ENCODE results near the gene NOLC1.

Gene NOLC1

DNA sequence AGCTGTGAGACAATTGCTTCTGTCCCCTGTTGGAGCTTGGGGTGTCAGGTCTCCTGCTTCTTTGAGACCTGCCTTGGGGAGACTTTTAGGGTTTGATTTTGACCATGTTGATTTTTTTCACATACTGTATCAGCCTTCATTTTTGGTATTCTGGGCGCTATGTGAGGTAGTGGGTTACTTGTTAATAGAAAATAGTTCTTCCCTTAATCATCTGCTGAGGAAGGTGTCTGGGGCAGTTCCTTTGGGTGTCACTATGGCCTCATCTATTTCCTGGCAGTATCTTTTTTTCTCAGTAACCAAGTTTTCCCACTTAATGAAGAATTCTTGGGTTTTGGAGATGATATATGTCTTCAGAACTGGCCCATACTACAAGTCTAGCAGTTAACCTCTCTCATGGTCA, 4.6 kb upstream of the NOLC1 start:
- no peak overlapping the region for H2AFZ ChIP-seq (ENCODE audit: low read depth, low read length, severe bottlenecking)
- H3F3A ChIP-seq (ENCODE audit: insufficient read depth) = peaks cover 35% of the 10 kb centered on the region
- no peaks in the 10 kb centered on the region for H3K27me3 ChIP-seq (ENCODE audit: low read length)
- no peak overlapping the region for H3K9ac ChIP-seq (ENCODE audit: low read length)
- no peak overlapping the region for H3K4me2 ChIP-seq (ENCODE audit: low read depth, low read length, poor library complexity, severe bottlenecking)
- H3K79me2 ChIP-seq (ENCODE audit: insufficient read depth, low read length) = peaks cover 9% of the 10 kb centered on the region
- H3K9me3 ChIP-seq (ENCODE audit: insufficient read depth, low read length) = no peaks in the 10 kb centered on the region
- no peaks in the 10 kb centered on the region for H4K20me1 ChIP-seq (ENCODE audit: low read depth, low read length)
- no peaks in the 10 kb centered on the region for H3K9me2 ChIP-seq (replicated peaks; ENCODE audit: insufficient read depth, low read length)
- H3K36me3 ChIP-seq (ENCODE audit: low read length) = peaks cover 7% of the 10 kb centered on the region; the same call in 1 of the 2 replicates
- no peak for TF ChIP-seq EZH2phosphoT487 (conservative IDR thresholded peaks at IDR 0.05; ENCODE audit: low read length)
- TF ChIP-seq, protein P1, sequence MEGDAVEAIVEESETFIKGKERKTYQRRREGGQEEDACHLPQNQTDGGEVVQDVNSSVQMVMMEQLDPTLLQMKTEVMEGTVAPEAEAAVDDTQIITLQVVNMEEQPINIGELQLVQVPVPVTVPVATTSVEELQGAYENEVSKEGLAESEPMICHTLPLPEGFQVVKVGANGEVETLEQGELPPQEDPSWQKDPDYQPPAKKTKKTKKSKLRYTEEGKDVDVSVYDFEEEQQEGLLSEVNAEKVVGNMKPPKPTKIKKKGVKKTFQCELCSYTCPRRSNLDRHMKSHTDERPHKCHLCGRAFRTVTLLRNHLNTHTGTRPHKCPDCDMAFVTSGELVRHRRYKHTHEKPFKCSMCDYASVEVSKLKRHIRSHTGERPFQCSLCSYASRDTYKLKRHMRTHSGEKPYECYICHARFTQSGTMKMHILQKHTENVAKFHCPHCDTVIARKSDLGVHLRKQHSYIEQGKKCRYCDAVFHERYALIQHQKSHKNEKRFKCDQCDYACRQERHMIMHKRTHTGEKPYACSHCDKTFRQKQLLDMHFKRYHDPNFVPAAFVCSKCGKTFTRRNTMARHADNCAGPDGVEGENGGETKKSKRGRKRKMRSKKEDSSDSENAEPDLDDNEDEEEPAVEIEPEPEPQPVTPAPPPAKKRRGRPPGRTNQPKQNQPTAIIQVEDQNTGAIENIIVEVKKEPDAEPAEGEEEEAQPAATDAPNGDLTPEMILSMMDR (IDR thresholded peaks at IDR 0.05; ENCODE audit: insufficient read depth, low read length, poor library complexity, severe bottlenecking) = no peak
- H3K27ac ChIP-seq (ENCODE audit: low read depth, low read length) = no peak overlapping the region
- no peak overlapping the region for H3K4me3 ChIP-seq (ENCODE audit: insufficient read depth, low read length, poor library complexity, severe bottlenecking)

DNA sequence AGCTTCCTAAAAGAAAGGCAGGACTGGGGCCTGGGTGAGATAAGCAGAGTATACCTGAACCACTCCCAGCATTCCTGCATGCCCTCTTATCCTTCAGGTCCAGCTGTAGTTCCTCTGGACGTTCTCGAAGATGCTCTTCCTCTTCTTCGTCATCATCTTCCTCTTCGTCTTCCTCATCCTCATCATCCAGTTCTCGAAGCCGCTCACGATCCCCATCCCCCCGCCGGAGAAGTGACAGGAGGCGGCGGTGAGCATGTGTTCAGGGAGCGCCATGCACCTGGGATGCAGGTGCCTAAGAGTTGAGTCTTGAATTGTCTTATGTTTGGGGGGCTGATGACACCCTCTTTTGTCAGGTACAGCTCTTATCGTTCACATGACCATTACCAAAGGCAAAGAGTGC, 3.9 kb upstream of the NOLC1 start:
- Histone ChIP-seq H3K4me2 (ENCODE audit: low read depth, low read length, poor library complexity, severe bottlenecking) (no peak overlapping the region), H3F3A (ENCODE audit: insufficient read depth) (peaks cover 35% of the 10 kb centered on the region), H3K9me3 (ENCODE audit: insufficient read depth, low read length) (no peaks in the 10 kb centered on the region), H3K36me3 (ENCODE audit: low read length) (peaks cover 10% of the 10 kb centered on the region), H3K9ac (ENCODE audit: low read length) (no peak overlapping the region), H3K27me3 (ENCODE audit: low read length) (no peaks in the 10 kb centered on the region), H3K4me3 (ENCODE audit: insufficient read depth, low read length, poor library complexity, severe bottlenecking) (no peak overlapping the region), H4K20me1 (ENCODE audit: low read depth, low read length) (no peaks in the 10 kb centered on the region), H2AFZ (ENCODE audit: low read depth, low read length, severe bottlenecking) (no peak overlapping the region), H3K79me2 (ENCODE audit: insufficient read depth, low read length) (peaks cover 11% of the 10 kb centered on the region), H3K9me2 (replicated peaks; ENCODE audit: insufficient read depth, low read length) (no peaks in the 10 kb centered on the region), H3K27ac (ENCODE audit: low read depth, low read length) (no peak overlapping the region)
- TF ChIP-seq EZH2phosphoT487 (conservative IDR thresholded peaks at IDR 0.05; ENCODE audit: low read length) = no peak
- TF ChIP-seq, protein P1 (IDR thresholded peaks at IDR 0.05; ENCODE audit: insufficient read depth, low read length, poor library complexity, severe bottlenecking) = no peak

DNA sequence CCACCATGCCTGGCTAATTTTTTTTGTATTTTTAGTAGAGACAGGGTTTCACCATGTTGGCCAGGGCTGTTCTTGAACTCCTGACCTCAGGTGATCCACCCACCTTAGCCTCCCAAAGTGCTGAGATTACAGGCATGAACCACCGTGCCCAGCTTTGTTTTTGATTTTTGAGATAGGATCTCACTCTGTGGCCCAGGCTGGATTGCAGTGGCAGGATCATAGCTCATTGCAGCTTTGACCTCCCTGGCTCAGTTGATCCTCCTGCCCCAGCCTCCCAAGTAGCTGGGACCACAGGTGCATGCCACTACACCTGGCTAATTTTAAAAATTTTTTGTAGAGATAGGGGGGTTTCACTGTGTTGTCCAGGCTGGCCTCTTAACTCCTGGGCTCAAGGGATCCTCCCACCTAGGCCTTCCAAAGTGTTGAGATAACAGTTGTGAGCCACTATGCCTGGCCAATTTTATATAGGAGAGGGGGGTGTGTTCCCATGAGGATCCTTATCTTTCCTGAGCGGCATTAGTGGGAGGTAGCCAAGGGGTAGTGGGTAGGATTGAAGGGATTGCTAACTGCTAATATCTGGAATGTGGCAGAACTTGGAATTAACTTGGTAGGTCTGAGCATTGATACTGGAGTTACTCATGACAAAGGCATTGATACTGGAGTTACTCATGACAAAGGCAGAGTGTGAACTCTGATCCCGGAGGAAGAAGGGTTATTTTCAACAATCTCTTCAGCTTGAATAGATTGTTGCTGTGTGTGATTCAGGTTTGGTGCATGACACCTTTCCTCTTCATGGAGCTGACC, 1.0 kb upstream of the NOLC1 start:
- Histone ChIP-seq H3K9me2 (replicated peaks; ENCODE audit: insufficient read depth, low read length) (no peaks in the 10 kb centered on the region), H3K79me2 (ENCODE audit: insufficient read depth, low read length) (peaks cover 40% of the 10 kb centered on the region), H3K9ac (ENCODE audit: low read length) (peak overlapping the region; percentile 51), H3K27me3 (ENCODE audit: low read length) (no peaks in the 10 kb centered on the region), H3K36me3 (ENCODE audit: low read length) (peaks cover 10% of the 10 kb centered on the region), H3K27ac (ENCODE audit: low read depth, low read length) (peak overlapping the region; percentile 83), H2AFZ (ENCODE audit: low read depth, low read length, severe bottlenecking) (no peak overlapping the region), H3K9me3 (ENCODE audit: insufficient read depth, low read length) (no peaks in the 10 kb centered on the region), H3K4me3 (ENCODE audit: insufficient read depth, low read length, poor library complexity, severe bottlenecking) (no peak overlapping the region), H4K20me1 (ENCODE audit: low read depth, low read length) (0 out of 2 replicates have a peak, but pooled peaks cover 4% of the 10 kb centered on the region), H3F3A (ENCODE audit: insufficient read depth) (peaks cover 35% of the 10 kb centered on the region), H3K4me2 (ENCODE audit: low read depth, low read length, poor library complexity, severe bottlenecking) (peak overlapping the region; percentile 55)
- TF ChIP-seq EZH2phosphoT487 (conservative IDR thresholded peaks at IDR 0.05; ENCODE audit: low read length) = no peak
- TF ChIP-seq, protein P1 (IDR thresholded peaks at IDR 0.05; ENCODE audit: insufficient read depth, low read length, poor library complexity, severe bottlenecking) = no peak

All from SU-DHL-6 (cell line).